Esophagus (tissue), 2 donors: ENCODE results near the gene FGR. TPM values are rescaled to one million over a fixed set of nuclear protein-coding genes. Genes with fewer than 3 reads are reported as not detected.
"Not testable (repeated sequence)": the region's sequence is repeated elsewhere in the genome, so short reads cannot be mapped to it uniquely, and the experiment has no call there.

Experiments
- H3K27ac ChIP-seq, 2 donors: one replicate each; pipeline ENCODE4 v1.5.1; 2013; ENCODE audit warnings: low read depth in 2 of 2, mild to moderate bottlenecking in 2 of 2, inconsistent platforms in 1 of 2, low read length in 1 of 2, moderate library complexity in 1 of 2
- H3K27me3 ChIP-seq, 2 donors: one replicate each; pipeline ENCODE4 v1.6.1; 2013; ENCODE audit warnings: low read length in 2 of 2, control low read depth in 1 of 2, mild to moderate bottlenecking in 1 of 2; ENCODE audit not compliant: insufficient read depth in 2 of 2, control insufficient read depth in 1 of 2
- H3K36me3 ChIP-seq, 2 donors: one replicate each; pipeline ENCODE4 v1.6.1; 2013; ENCODE audit warnings: low read length in 1 of 2; ENCODE audit not compliant: control insufficient read depth in 2 of 2, insufficient read depth in 2 of 2
- H3K4me1 ChIP-seq, 2 donors: one replicate each; pipeline ENCODE4 v1.6.1; 2013; ENCODE audit warnings: low read length in 1 of 2; ENCODE audit not compliant: control insufficient read depth in 2 of 2, insufficient read depth in 2 of 2
- H3K4me3 ChIP-seq, 2 donors: one replicate each; pipeline ENCODE4 v1.5.1; 2013; ENCODE audit warnings: low read length in 2 of 2, mild to moderate bottlenecking in 2 of 2, low read depth in 1 of 2, moderate library complexity in 1 of 2
- H3K9me3 ChIP-seq, 2 donors: one replicate each; pipeline ENCODE4 v1.6.1; 2013; ENCODE audit warnings: mild to moderate bottlenecking in 2 of 2, low read depth in 1 of 2, low read length in 1 of 2, moderate library complexity in 1 of 2; ENCODE audit not compliant: control insufficient read depth in 2 of 2, insufficient read depth in 1 of 2
- WGBS, 2 donors: extraction: QIAGEN DNeasy Blood & Tissue Kit; methylation state at CpG; one replicate each; pipeline ENCODE4 v1.1.7; 2013; 5-methylcytosine and 5-hydroxymethylcytosine counted together
- polyA plus RNA-seq, 2 donors: library from polyadenylated mRNA; stranded (reverse); fragments of 200-250 nt; gene quantifications; one replicate each; pipeline ENCODE4 v1.2.3, GENCODE V29; 2013
- donor health status: healthy with polysubstance abuse.
- donor health status: Bipolar disorder and iron deficiency.

Gene FGR
- polyA plus RNA-seq, 2 donors: 3.4 to 3.6 TPM

DNA sequence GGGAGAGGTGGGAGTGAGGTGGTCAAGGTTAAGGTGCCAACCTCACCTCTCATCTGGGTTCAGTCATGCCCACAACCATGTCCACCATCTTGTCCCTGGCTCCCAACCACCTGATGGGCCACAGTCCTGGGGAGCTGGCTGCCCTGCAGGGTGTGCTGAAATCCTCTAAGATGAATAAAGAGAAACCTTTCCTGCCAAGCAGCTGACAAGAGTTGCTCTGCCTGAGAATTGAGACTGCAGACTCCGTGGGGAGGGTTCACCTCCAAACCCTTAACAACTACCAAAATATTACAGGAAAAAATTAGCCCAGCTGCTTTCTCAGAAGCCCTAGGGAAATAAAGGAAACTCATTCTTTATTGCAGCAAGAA lies 15.2 kb upstream of the FGR start:
- Histone ChIP-seq H3K9me3 (no peaks in the 10 kb centered on the region), H3K36me3 (no peaks in the 10 kb centered on the region), H3K27me3 (no peaks in the 10 kb centered on the region), H3K4me1 (peaks cover 4 to 6% of the 10 kb centered on the region in 2 donors), H3K4me3 (no peak overlapping the region), H3K27ac (no peak overlapping the region)
- 40 to 50% methylated on average over 1 of the region's 1 CpG for WGBS, 2 donors

- no peaks in the 10 kb centered on the region for H3K9me3 ChIP-seq
Observed at GRCh38 chr1:27649306-27649635, 14.3 kb upstream of the FGR start.

DNA sequence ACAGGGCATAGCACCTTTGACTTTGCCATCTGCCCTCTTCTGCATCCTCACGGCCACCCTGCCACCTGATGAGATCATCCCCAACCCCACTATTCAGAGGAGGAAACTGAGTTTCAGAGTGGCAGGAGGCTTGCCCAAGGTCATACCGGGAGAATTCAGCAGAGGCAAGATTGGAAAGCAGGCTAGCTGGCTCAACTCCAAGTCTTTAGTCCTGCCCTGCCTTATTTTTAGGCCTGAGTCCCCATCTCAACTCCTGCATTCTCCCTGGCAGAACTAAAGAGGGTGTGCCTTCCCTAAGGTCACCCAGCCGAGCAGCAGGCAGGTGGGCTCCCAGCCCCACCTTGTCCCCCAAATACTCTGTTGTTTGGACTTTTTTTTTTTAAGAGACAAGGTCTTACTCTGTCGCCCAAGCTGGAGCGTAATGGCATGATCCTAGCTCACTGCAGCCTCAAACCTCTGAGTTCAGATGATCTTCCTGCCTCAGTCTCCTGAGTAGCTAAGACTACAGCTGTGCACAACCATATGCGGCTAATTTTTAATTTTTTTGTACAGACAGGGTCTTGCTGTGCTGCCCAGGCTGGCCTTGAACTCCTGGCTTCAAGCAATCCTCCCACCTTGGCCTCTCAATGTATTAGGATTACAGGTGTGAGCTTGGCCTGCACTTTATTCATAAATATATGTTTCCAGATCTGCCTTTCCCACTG lies 13.8 kb upstream of the FGR start:
- H3K27me3 ChIP-seq: no peaks in the 10 kb centered on the region
- no peak overlapping the region for H3K4me3 ChIP-seq
- H3K27ac ChIP-seq: no peak overlapping the region
- peaks cover 4 to 6% of the 10 kb centered on the region in 2 donors for H3K4me1 ChIP-seq
- no peaks in the 10 kb centered on the region for H3K36me3 ChIP-seq
- WGBS, 2 donors: 64 to 68% methylated on average over 6 of the region's 6 CpGs
- no peaks in the 10 kb centered on the region for H3K9me3 ChIP-seq

More at GRCh38 chr1:27649306-27649635, 14.3 kb upstream of the FGR start:
- H3K27me3 ChIP-seq: no peaks in the 10 kb centered on the region
- peaks cover 4 to 6% of the 10 kb centered on the region in 2 donors for H3K4me1 ChIP-seq
- H3K36me3 ChIP-seq: no peaks in the 10 kb centered on the region
- H3K4me3 ChIP-seq: no peak overlapping the region
- 92 to 93% methylated on average over 11 of the region's 11 CpGs for WGBS, 2 donors
- no peak overlapping the region for H3K27ac ChIP-seq

- no peaks in the 10 kb centered on the region for H3K27me3 ChIP-seq
- H3K27ac ChIP-seq: no peak overlapping the region
- no peaks in the 10 kb centered on the region for H3K9me3 ChIP-seq
- 93 to 94% methylated on average over 5 of the region's 5 CpGs for WGBS, 2 donors
- H3K36me3 ChIP-seq: no peaks in the 10 kb centered on the region
- no peak overlapping the region for H3K4me3 ChIP-seq
- H3K4me1 ChIP-seq: peaks cover 4 to 6% of the 10 kb centered on the region in 2 donors
Observed at GRCh38 chr1:27647328-27647727, 12.3 kb upstream of the FGR start.

GRCh38 chr1:27646676-27647075 lies 11.7 kb upstream of the FGR start:
- Histone ChIP-seq H3K27ac (no peak overlapping the region), H3K4me3 (no peak overlapping the region), H3K27me3 (no peaks in the 10 kb centered on the region), H3K4me1 (peaks cover 4 to 6% of the 10 kb centered on the region in 2 donors), H3K36me3 (no peaks in the 10 kb centered on the region), H3K9me3 (no peaks in the 10 kb centered on the region)
- WGBS, 2 donors: 62 to 66% methylated on average over 8 of the region's 8 CpGs

GRCh38 chr1:27645071-27645415 lies 10.1 kb upstream of the FGR start:
- no peak overlapping the region for H3K27ac ChIP-seq
- peaks cover 4 to 6% of the 10 kb centered on the region in 2 donors for H3K4me1 ChIP-seq
- no peaks in the 10 kb centered on the region for H3K27me3 ChIP-seq
- 93 to 95% methylated on average over 4 of the region's 4 CpGs for WGBS, 2 donors
- no peaks in the 10 kb centered on the region for H3K9me3 ChIP-seq
- H3K4me3 ChIP-seq: no peak overlapping the region
- no peaks in the 10 kb centered on the region for H3K36me3 ChIP-seq

DNA sequence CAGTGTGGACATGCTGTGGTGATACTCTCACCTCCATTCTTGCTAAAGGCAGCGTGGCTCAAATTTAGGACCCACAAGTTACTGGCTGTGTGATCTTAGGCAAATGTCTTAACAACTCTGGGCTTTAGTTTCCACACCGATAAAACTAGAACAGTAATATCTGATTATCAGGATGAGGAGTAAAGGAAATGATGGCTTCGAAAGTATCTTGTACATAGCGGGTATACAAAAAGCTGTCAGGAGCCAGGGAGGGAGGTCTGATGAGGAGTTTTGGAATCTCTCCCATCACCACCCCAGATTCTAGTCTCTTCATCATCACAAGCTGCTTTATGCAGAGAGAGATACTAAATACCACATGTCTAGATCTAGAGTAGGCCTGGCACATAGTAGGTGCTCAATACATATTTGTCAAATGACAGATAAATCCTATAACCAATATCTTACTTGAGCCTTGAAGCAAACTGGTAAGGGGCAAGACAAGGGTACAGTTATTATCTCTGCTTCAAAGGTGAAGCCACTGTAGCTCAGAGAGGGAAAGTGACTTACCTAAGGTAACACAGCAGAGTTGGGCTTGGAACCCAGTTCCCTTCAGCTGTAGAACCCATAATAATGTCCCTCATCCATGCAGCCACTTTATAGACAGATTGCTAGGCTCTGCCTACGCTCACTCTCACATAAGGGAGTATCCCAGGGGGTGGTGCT lies 9.5 kb upstream of the FGR start:
- Histone ChIP-seq H3K9me3 (no peaks in the 10 kb centered on the region), H3K27ac (no peak overlapping the region), H3K4me3 (no peak overlapping the region), H3K27me3 (no peaks in the 10 kb centered on the region), H3K36me3 (no peaks in the 10 kb centered on the region), H3K4me1 (peaks cover 4 to 6% of the 10 kb centered on the region in 2 donors)
- WGBS, 2 donors: 89 to 93% methylated on average over 5 of the region's 5 CpGs

DNA sequence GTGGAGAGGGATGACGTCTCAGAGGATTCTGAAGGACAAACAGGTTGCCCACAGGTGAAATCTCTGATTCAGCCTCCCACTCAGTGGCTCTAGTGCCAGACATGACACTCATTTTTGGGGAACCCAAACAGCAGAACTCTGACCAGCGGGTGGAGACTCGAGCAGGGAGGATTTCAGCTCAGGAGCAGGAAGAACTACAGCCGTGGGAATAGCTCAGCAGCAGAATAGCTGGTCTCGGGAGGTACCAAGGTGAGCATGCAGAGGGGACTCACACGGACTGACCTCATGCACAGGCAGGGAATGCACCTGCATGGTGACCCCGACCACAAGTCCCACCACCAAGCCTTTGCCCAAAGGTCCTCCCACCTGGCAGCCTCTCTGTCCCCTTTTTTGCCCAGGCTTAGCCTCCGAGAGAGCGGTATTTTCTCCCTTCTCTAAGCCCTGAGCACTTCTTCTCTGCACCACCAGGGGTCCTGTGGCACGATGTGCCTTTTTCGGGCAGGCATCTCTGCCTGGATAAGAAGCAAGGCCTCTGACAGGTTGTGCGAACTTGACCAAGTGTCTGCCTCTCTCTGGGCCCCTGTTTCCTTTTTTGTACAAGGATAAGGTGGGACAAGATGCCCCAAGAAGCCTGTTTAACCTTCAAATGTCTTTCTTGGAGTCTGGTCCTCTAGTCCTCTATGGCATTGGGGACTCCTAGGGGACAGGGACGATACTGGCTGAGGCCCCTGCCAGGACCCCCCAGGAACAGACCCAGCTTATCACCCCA lies 8.8 kb upstream of the FGR start:
- 29 to 33% methylated on average over 13 of the region's 13 CpGs for WGBS, 2 donors
- H3K36me3 ChIP-seq: no peaks in the 10 kb centered on the region
- H3K9me3 ChIP-seq: no peaks in the 10 kb centered on the region
- H3K4me1 ChIP-seq: peaks cover 4 to 6% of the 10 kb centered on the region in 2 donors
- H3K4me3 ChIP-seq: no peak overlapping the region
- H3K27me3 ChIP-seq: no peaks in the 10 kb centered on the region
- H3K27ac ChIP-seq: no peak overlapping the region

GRCh38 chr1:27640514-27640913 lies 5.5 kb upstream of the FGR start:
- not testable (repeated sequence) for H3K27me3 ChIP-seq, H3K27ac ChIP-seq, H3K4me3 ChIP-seq, H3K9me3 ChIP-seq, H3K4me1 ChIP-seq, H3K36me3 ChIP-seq
- WGBS, 2 donors: 89% methylated on average over 9 of the region's 9 CpGs
